ENCODE data around the gene ZNF501.

Gene ZNF501

GRCh38 chr3:44685128-44685800, 44.2 kb upstream of the ZNF501 start:
- no peak overlapping the region for H3K27ac ChIP-seq (ENCODE audit: extremely low read depth, low read depth, low read length)
- POLR2A ChIA-PET = no interaction called here
- H3K4me3 ChIP-seq (ENCODE audit: low read depth, low read length) = no peak overlapping the region
- H3K9me3 ChIP-seq (ENCODE audit: control insufficient read depth, insufficient read depth, low read depth, low read length) = no peaks in the 10 kb centered on the region
- no peaks in the 10 kb centered on the region for H3K36me3 ChIP-seq (ENCODE audit: control insufficient read depth in 2 of 2, insufficient read depth in 1 of 2, low read length in 2 of 2)
- no peaks in the 10 kb centered on the region for H3K4me1 ChIP-seq (ENCODE audit: control insufficient read depth, insufficient read depth, low read length)
- no peak for TF ChIP-seq MYNN (tag by site-specific recombination; IDR thresholded peaks at IDR 0.05; ENCODE audit: borderline replicate concordance)
- TF ChIP-seq, protein P1, sequence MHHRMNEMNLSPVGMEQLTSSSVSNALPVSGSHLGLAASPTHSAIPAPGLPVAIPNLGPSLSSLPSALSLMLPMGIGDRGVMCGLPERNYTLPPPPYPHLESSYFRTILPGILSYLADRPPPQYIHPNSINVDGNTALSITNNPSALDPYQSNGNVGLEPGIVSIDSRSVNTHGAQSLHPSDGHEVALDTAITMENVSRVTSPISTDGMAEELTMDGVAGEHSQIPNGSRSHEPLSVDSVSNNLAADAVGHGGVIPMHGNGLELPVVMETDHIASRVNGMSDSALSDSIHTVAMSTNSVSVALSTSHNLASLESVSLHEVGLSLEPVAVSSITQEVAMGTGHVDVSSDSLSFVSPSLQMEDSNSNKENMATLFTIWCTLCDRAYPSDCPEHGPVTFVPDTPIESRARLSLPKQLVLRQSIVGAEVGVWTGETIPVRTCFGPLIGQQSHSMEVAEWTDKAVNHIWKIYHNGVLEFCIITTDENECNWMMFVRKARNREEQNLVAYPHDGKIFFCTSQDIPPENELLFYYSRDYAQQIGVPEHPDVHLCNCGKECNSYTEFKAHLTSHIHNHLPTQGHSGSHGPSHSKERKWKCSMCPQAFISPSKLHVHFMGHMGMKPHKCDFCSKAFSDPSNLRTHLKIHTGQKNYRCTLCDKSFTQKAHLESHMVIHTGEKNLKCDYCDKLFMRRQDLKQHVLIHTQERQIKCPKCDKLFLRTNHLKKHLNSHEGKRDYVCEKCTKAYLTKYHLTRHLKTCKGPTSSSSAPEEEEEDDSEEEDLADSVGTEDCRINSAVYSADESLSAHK (tag by site-specific recombination; IDR thresholded peaks at IDR 0.05) = no peak
- TF ChIP-seq SP2 (tag by site-specific recombination; IDR thresholded peaks at IDR 0.05) = no peak
- TF ChIP-seq GFI1B (tag by site-specific recombination; IDR thresholded peaks at IDR 0.05) = no peak
- no peak for TF ChIP-seq ZNF549 (tag by site-specific recombination; IDR thresholded peaks at IDR 0.05)
- CTCF ChIA-PET = no interaction called here

DNA sequence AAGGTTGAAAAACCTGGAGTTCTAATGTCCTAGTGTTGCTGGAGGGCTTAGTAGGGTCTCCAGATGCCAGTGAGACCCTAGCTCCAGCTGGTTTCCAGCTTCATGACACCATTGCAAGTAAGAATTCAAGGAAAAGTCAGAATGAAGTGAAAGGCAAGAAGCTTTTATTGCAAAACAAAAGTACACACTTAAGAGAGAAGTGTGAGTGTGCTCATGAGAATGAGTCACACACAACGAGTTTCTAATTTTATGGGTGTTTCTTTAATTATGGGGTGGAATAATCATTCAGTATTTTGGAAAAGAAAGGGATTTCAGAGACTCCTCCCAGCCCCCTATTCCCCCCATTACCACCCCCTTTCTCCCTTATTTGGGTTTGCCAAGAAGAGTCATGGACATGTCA, 41.5 kb upstream of the ZNF501 start:
- TF ChIP-seq ZNF785 (tag by site-specific recombination; IDR thresholded peaks at IDR 0.05) = no peak
- no peak for TF ChIP-seq ZNF473 (tag by site-specific recombination; IDR thresholded peaks at IDR 0.05)
- TF ChIP-seq ZNF48 (tag by site-specific recombination; IDR thresholded peaks at IDR 0.05) = no peak
- no peak for TF ChIP-seq ZNF416 (tag by site-specific recombination; IDR thresholded peaks at IDR 0.05)
- TF ChIP-seq TRIM28 (IDR thresholded peaks at IDR 0.05; ENCODE audit: borderline replicate concordance, low read length) = no peak
- TF ChIP-seq, protein P2, sequence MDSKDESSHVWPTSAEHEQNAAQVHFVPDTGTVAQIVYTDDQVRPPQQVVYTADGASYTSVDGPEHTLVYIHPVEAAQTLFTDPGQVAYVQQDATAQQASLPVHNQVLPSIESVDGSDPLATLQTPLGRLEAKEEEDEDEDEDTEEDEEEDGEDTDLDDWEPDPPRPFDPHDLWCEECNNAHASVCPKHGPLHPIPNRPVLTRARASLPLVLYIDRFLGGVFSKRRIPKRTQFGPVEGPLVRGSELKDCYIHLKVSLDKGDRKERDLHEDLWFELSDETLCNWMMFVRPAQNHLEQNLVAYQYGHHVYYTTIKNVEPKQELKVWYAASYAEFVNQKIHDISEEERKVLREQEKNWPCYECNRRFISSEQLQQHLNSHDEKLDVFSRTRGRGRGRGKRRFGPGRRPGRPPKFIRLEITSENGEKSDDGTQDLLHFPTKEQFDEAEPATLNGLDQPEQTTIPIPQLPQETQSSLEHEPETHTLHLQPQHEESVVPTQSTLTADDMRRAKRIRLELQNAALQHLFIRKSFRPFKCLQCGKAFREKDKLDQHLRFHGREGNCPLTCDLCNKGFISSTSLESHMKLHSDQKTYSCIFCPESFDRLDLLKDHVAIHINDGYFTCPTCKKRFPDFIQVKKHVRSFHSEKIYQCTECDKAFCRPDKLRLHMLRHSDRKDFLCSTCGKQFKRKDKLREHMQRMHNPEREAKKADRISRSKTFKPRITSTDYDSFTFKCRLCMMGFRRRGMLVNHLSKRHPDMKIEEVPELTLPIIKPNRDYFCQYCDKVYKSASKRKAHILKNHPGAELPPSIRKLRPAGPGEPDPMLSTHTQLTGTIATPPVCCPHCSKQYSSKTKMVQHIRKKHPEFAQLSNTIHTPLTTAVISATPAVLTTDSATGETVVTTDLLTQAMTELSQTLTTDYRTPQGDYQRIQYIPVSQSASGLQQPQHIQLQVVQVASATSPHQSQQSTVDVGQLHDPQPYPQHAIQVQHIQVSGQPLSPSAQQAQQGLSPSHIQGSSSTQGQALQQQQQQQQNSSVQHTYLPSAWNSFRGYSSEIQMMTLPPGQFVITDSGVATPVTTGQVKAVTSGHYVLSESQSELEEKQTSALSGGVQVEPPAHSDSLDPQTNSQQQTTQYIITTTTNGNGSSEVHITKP (tag by site-specific recombination; IDR thresholded peaks at IDR 0.05) = no peak
- no peak for TF ChIP-seq ZNF514 (tag by site-specific recombination; IDR thresholded peaks at IDR 0.05)
- no peak for TF ChIP-seq ZNF571 (tag by site-specific recombination; IDR thresholded peaks at IDR 0.05)
- TF ChIP-seq RBAK (tag by site-specific recombination; IDR thresholded peaks at IDR 0.05) = no peak
- no peak for TF ChIP-seq ZFHX2 (tag by site-specific recombination; conservative IDR thresholded peaks at IDR 0.05)
- no peak for TF ChIP-seq ZBTB20 (tag by site-specific recombination; IDR thresholded peaks at IDR 0.05)
- TF ChIP-seq PRDM6 (tag by site-specific recombination; IDR thresholded peaks at IDR 0.05) = no peak
- no peak for TF ChIP-seq ZNF366 (tag by site-specific recombination; conservative IDR thresholded peaks at IDR 0.05)
- TF ChIP-seq ZNF391 (tag by site-specific recombination; IDR thresholded peaks at IDR 0.05; ENCODE audit: borderline replicate concordance, low read depth) = no peak
- Histone ChIP-seq H3K27ac (ENCODE audit: extremely low read depth, low read depth, low read length) (no peak overlapping the region), H3K4me3 (ENCODE audit: low read depth, low read length) (no peak overlapping the region), H3K36me3 (ENCODE audit: control insufficient read depth in 2 of 2, insufficient read depth in 1 of 2, low read length in 2 of 2) (no peaks in the 10 kb centered on the region), H3K9me3 (ENCODE audit: control insufficient read depth, insufficient read depth, low read depth, low read length) (no peaks in the 10 kb centered on the region), H3K4me1 (ENCODE audit: control insufficient read depth, insufficient read depth, low read length) (no peaks in the 10 kb centered on the region)
- CTCF ChIA-PET = no interaction called here
- POLR2A ChIA-PET = no interaction called here

Data from HEK293 (cell line).